Measurements from ENCODE around the gene COL26A1.
A peak's percentile ranks its signal among the peaks of the same experiment; 100 is the strongest.

Gene COL26A1

DNA sequence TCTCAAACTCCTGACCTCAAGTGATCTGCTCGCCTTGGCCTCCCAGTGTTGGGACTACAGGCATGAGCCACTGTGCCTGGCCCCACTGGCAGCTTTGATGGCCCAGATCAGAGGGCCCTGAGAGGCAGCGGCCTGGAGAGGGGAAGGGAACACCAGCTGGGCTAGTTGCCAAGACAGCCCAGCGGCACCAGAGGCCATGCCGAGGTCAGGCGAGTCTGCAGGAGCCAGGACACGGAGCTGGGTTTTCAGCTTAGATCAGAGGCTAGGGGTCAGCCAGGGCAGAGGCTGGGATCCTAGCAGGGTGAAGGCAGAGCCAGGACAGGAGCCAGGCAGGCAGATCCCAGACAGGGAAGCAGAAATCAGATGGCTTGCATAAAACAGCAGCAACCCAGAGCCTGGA is 173.6 kb downstream of the COL26A1 start:
- DNase-seq: no peak

DNA sequence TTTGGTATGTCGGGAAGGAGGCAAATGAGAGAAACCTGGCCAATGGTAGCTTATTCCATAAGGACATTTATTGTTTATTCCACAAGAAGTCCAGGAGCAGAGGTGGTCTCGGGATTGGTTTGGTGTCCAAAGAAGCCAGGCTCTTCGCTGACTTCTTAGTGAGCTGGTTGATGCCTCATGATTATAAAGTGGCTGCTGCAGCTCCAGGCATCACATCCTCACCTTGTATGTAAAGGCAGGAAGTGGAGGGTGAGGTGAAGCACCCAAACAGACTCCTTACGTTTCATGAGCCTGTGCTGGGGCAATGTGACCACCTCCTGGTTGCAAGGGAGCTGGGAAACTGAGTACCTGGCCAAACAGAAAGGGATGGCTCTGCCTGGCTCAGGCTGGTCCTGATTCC is 174.0 kb downstream of the COL26A1 start:
- no peak for DNase-seq

DNA sequence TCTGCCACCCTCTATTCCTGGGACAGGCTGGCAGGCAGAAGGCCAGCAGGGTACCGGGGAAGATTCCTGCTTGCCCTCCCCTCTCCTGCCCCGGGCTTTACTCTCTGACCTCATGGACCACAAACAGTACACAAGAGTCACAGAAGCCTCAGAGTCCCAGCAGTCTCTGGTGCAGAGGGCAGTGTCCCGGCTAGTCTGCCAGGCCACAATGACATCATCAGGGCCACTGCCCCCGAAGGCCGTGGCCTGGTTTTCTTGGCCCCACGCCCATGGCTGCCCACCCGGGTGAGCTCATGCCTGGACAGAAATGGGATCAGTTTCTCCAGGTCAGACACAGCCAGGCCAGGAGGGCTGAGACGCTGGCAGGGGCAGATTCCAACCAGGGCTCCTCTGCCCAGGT is 174.5 kb downstream of the COL26A1 start:
- peak in 1 of 14 donors; percentile 29 for DNase-seq

DNA sequence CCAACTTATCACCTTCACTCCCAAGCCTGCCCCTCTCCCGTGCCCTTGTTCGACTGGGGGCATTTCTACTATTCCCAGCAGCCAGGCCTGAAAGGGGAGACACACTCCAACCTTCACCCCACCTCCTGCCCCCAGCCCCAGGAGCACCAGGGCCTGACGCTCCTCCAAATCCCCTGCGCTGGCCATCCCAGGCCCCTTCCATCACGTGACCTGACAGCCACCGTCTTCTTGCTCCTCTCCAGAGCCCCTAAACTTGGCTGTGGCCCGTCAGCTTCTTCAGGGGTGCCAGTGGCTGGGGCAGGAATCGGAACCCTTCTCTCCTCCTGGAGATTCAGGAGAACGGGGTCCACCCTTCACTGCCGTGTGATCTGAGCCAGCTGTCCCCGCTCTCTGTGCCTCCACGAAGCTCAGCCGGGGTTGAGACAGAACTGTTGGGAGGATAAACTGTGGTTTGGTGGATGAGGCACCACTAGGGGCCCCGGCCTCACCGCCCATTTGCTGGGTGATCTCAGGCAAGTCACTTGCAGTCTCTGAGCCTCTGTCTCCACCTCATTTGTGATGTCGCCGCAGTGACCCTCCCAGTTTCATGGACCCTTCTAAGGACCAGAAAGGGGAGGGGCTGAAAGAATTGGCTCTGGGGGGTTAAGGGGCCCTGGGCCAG is 175.4 kb downstream of the COL26A1 start:
- DNase-seq: no peak

DNA sequence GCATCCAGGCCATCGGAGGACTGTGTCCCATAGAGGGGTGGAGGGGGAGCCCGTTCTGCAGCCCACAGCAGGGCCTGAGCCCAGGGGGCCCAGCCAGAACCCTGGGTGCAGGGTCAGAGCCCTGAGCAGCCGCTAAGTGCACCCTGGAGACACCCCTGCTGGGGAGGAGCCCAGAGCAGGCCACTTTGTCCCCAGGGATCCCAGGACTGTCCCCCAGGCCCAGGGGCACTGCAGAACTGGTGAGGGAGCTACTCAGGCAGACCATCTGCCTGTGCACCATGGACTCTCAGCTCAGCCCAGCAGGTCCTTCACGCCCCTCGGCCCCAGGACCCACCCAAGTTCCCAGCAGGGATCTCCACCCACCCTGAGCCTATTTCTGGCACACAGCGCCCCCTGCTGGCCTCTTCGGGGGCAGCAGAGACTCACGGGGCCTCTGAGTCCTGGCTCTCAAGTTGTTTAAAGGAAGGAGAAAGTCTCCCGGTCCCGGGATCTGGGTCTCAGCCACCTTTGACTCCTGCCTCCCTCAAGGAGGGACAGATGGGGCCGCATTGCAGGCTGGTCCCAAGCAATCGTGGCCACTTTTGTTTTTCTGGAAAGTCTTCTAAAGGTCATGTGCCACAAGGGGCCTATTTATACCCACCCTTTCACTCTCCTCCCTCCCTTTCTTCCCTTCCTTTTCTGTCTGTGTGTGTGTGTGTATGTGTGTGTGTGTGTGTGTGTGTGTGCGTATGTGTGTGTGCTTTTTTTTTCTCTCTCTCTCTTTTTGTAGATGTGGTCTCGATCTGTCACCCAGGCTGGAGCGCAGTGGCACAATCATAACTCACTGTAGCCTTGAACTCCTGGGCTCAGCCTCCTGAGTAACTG is 176.2 kb downstream of the COL26A1 start:
- peak in 5 of 14 donors; percentile 1 to 65 (median 16) for DNase-seq

DNA sequence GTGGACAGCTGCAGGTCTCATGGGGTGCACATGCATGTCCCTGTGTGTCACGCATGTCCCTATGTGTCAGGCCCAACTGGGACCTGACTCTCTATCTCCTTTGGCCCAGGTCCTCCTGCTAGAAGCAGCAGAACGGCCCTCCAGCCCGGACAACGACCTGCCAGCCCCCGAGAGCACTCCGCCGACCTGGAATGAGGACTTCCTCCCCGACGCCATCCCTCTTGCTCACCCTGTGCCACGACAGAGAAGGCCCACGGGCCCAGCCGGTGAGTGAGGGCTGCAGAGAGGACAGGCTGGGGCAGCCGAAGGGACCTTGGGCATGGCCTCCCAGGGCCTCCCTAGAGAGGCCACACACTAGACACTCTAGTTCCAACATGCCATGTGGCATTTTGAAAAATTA is 177.1 kb downstream of the COL26A1 start:
- DNase-seq: no peak

DNA sequence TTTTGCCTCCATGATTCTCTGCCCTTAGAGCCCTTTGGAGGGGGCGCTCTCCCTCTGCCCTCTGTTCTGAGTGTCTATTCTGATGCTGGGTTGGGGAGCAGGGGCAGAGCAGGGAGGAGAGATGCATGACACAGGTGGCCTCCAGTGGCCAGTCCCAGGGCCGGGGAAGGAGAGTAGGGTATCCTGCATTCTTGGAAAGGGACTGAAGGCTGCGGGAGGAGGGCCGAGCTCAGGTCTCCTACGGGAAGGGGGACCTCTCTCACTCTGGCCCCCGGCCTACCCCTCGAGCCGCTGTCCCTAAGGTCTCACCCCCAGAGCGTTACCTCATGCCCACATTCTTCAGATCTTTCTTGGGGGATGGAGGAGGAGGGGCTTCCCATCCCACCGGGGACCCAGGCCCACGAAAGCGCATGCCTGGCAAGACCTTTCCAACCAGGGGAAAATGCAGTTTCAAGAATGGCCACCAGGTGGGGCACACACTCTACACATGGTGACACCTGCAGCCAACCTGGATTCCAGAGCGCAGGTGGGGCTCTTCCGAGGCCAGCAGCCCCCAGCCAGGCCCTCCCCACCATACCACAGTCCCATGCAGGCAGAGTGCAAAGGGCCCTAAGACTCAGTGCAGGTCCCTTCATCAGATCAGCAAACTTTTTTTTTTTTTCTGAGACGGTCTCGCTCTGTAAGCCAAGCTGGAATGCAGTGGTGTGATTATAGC is 180.0 kb downstream of the COL26A1 start:
- peak in 7 of 14 donors; percentile 7 to 55 (median 21) for DNase-seq

DNA sequence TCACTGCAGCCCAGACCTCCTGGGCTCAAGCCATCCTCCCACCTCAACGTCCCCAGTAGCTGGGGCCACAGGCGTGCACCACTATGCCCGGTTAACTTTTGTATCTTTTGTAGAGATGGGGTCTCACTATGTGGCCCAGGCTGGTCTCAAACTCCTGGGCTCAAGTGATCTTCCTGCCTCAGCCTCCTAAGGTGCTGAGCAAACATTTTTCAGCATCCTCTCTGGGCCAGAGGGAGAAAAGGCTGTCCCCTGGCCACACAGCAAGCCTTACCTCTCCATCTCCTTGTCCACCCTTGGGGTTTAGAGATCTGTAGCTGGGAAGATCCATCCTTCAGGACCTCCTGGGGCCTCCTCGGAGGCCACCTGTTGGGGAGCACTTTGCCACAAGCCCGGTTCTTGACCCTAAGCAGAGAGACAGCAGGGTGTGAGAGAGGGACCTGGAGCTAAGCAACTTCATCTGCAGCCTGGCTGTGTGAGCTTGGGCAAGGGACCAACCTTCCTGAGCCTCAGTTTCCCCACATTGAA is 180.6 kb downstream of the COL26A1 start:
- DNase-seq: no peak

DNA sequence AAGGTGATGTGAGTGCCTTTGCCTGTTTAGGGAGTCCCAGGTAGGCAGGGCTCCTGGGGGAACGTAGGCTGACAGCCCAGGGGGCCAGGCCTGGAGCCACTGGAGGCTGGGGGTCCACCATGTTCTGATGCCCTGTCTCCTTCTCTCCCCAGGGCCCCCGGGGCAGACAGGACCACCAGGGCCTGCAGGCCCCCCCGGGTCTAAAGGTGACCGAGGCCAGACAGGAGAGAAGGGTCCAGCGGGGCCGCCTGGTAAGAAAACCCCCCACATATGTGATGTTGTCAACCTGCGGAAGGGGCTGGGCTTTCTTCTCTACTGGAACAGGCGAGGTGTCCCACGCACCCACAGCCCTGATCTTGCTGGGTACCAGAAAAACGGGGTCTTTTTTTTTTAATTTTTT is 181.2 kb downstream of the COL26A1 start:
- DNase-seq: no peak

DNA sequence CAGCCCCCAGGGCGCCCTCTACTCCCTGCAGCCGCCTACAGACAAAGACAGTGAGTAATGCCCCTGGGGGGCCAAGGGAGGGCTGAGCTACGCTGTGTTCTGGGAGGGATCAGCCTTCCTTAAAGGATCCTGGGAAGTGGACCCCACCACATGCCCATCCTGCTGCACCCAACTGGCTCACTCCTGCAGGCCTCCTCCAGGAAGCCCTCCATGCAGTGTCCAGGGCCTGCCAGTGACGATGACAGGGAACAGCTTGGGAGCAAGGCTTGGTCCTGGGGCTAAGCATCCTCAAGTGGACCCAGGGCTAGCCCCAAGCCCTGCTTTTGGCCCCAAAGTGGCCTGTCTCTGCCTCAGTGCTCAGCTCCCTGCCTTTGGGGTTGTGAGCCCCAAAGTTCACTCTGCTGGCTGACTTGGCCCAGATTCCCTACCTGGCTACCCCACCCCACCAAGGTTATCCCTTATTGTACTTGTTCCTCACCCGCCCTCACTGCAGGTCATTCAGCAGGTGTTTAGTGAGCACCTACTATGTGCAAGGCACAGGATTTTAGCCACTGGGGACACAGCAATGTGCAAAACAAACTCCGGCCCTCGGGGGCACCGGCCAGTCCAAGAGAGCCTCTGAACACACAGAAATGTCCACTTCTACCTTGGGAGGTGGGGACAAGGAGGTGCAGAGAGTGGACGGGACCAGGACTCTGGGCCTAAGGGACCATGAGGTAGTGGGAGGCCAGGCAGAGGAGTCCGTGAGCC is 182.9 kb downstream of the COL26A1 start:
- no peak for DNase-seq

DNA sequence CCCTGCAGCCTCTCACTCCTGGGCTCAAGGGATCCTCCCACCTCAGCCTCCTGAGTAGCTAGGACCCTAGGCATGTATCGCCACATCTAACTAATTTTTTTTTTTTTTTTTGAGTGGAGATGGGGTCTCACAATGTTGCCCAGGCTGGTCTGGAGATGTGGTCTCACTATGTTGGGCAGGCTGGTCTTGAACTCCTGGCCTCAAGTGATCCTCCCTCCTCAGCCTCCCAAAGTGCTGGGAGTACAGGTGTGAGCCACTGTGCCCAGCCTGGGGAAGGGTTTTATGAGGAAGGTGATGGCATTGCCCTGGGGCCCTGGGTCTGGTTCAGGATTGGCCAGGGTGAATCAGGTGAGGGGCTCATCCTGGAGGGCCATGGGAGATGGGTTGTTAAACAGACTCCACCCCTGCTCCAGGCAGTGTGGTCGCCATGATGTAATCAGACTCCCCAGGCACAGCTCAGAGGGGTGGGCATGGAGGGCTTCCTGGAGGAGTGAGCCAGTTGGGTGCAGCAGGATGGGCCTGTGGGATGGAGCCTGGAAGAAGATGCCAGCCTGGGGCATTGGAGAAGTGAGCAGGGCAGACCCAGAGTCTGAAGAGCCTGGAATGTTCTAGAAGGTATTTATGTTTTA is 183.7 kb downstream of the COL26A1 start:
- DNase-seq: no peak

DNA sequence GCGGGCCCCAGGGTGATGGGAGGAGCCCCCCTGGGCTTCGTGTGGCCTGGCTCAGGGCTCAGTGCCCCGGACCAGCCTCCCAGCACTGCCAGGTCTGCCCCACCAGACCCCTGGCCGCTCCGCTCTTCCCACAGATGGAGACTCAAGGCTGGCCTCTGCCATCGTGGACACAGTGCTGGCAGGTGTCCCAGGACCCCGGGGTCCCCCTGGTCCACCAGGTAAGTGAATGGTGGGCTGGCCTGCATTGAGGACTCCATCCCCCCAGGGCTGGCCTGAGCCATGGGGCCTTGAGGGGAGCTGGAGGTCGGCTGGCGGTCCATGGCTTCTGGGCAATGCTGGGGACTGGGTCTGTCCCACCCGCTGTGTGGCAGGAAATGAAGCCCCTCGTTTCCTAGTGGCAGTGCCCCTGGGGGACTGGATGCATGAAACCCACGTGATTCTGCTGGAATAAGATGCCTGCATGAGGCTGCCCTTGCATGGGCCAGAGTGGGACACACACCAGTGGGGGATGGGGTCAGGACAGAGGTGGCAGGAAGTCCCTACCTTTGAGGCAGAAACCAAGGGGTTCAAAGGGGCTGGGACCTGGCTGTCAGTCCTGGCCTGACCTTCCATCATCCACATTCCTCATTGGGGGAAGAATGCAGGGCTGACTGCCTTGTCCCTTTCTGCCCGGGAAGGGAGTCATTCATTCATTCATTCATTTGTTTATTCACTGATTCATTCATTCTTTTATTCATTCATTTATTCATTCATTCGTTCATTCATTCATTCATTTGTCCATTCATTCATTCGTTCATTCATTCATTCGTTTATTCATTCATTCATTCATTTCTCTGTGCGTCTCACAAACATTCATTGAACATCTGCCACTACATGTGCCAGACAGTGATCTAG is 184.6 kb downstream of the COL26A1 start:
- no peak for DNase-seq

DNA sequence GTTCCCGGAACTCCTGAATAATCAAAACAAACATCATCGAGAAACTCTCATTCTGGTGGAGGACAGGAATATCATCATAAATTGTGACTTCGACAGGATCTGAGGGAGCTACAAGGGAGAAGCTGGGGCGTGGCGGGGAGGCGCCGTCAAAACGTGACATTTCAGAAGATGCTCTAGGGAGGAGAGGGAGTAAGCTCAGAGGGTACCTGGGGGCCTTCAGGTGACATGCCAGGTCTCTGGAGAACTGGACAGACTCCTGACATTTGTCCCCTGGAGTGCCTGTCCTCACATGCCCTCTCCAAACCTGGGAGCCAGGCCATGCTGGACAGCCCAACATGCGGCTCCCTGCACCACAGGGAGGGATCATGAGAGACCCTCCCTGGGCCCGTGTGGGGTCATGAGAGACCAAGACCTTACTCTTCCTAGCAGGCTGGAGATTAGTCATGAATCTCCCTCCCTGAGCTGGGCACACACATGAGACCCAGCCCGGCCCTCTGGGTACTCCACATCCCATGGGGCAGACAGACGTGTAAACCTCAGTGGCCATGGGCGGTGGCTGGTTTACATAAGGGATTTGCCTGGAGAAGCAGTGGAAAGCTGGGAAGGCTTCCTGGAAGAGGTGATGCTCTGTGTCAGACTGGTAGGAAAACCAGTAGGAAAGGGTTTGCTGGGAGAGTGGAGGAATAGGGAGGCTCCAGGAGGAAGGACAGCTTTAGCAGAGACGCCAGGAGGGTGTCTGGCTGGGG is 185.4 kb downstream of the COL26A1 start:
- no peak for DNase-seq

DNA sequence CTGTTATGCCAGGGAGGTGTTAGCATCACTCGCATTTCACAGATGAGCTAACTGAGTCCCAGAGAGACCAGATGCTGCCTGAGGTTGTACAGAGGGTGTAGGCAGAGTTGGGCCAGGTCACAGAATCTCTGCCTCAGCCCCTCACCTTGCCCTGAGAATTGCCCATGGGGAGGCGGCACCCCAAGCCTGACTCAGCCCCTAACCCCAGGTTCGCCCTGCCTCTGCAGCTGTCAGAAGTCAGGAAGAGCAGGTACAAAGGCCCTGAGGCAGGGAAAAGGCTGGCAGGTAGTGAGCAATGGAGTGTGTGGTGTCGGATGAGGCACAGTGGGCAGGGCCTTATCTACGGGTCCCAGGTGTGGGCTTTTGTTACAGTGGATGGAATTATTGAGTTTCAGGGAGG is 187.1 kb downstream of the COL26A1 start:
- DNase-seq: no peak

DNA sequence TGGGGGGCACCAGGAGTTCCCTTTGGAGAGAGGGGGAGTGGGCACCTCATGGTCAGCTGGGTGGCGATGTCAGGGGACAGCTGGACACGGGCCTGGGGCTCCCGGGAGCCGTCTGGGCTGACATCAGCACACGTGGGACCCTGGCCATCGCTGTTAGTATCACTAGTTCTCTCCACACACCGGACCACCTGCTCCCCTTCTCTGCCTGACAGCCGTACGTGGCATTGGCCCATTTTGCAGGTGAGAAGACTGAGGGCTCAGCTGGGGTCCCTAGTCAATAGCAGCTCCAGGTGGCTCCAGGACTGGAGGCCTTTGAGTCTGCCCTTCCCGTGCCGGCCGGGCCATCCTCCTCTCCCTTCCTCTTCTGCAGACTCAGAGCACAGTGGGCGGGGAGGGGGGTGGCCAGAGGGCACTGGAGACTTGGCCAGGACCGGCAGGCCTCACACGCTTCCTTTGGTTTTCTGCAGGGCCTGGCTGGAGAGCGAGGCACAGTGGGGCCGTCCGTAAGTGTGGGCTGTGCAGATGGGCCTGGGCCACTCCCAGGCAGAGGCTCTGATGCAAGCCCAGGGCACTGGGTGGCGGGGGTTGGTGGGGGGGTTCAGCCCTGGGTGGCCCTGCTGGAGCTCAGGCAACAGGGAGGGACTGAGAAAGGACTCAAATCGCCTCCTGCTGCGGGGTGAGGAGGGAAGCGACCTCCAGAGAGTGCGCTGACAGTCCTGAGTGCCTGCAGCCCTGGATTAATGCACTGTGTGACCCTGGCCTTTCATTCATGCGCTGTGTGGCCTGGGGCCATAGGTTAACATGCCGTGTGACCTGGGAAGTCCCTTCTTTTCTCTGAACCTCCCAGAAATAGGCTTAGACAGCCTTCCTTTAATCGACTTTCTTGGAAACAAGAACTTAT is 188.2 kb downstream of the COL26A1 start:
- DNase-seq: no peak

DNA sequence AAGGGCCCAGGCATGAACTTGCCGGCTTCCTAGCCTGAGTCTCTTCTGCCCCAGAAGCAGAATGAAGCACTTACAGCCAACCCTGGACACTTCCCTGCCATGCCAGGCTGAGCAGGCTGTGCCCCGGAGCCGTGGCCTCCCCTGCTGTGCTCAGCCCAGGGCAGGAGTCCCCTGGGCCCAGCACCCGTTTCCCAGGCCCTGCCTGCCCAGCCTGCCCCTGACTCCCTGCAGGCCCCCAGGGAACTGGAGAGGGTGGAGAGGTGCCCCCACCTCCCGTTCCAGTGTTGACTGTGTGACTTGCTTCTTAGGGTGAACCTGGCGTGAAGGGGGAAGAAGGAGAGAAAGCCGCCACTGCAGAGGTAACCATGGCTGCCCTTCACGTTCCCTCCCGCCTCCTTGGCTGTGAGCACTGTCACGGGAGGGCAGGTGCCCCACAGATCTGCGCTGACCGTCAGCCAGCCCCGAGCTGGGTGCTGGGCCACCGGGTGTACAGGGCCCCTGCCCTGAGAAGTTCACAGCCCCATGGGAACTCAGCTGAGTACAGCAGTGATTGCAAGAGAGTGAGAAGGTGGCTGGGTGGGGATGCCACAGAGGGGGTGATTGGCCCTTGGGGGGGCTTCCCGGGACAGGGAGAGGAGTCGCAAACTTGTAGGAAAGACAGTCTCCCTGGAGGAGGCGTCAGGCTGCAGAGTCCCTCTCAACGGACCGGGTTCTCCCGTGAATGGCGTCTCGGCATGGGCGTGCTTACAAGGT is 190.5 kb downstream of the COL26A1 start:
- no peak for DNase-seq

DNA sequence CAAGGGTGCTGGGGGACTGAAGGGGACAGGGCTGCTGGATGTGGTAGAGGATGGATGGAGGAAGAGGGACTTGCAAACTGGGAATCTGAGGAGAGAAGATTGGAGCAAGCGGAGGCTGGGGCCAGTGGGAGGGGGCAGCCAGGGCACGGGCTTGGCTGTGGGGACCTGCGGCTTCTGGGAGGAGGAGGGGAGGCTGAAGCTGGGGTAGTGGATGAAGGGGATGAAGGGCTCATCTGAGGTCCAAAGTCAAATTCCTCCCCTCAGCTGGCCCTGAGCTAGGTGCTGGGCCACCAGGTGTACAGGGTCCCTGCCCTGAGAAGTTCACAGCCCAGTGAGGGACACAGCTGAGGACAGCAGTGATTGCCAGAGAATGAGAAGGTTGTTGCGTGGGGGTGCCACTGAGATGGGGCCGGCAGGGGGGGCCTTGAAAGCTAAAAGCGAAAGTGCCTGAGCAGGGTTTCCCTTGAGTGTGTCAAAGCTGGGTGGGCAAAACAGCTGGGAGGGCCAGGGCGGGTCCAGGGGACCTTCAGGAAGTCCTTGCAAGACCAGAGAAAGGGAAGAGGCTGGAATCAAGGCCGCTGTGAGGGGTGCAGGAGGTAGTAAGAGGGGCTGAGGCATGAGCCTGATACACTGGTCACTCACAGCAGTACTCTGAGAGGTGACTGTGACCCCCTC is 191.2 kb downstream of the COL26A1 start:
- no peak for DNase-seq

All from C1 segment of cervical spinal cord (tissue), 14 donors.